Esophagus squamous epithelium (tissue), 5 donors: ENCODE data around the gene TTC27. TPM values are rescaled to one million over a fixed set of nuclear protein-coding genes. Genes with fewer than 3 reads are reported as not detected.
"Not testable (repeated sequence)": the region's sequence is repeated elsewhere in the genome, so short reads cannot be mapped to it uniquely, and the experiment has no call there.

Experiments
- DNase-seq: peaks from one replicate; lab custom pipeline; 2025; lab: John Stamatoyannopoulos, UW
- H3K27ac ChIP-seq, 4 donors: fragments of 200-600 bp; sonication (generic); one replicate each; pipeline ENCODE4 v1.5.1; 2016 to 2019; ENCODE audit warnings: mild to moderate bottlenecking in 1 of 4
- H3K27me3 ChIP-seq, 4 donors: fragments of 200-600 bp; sonication (generic); 1 replicate in 3 of 4; 2 replicates in 1 of 4; pipeline versions ENCODE4 v1.5.1 to v1.6.0; 2017 to 2021; ENCODE audit warnings: antibody characterized with exemption in 1 of 4
- H3K36me3 ChIP-seq, 3 donors: fragments of 200-600 bp; sonication (generic); one replicate each; pipeline ENCODE4 v1.5.1; 2016 to 2019
- H3K4me1 ChIP-seq, 3 donors: fragments of 200-600 bp; sonication (generic); one replicate each; pipeline ENCODE4 v1.5.1; 2017 to 2019
- H3K4me3 ChIP-seq, 4 donors: fragments of 200-600 bp; sonication (generic); 1 replicate in 3 of 4; 2 replicates in 1 of 4; pipeline ENCODE4 v1.5.1; 2016 to 2019; ENCODE audit warnings: mild to moderate bottlenecking in 2 of 4, moderate library complexity in 1 of 4
- H3K9me3 ChIP-seq, 3 donors: fragments of 200-600 bp; sonication (generic); one replicate each; pipeline ENCODE4 v1.5.1; 2016 to 2019
- CTCF ChIP-seq, 6 experiments: fragments of 450-650 bp in 4 of 6; fragments of 200-600 bp in 2 of 6; sonication (generic) in 2 of 6; IDR thresholded peaks; one replicate each; pipeline ENCODE4 v1.5.1; 2016 to 2019; ENCODE audit warnings: antibody characterized with exemption in 6 of 6, mild to moderate bottlenecking in 4 of 6, moderate library complexity in 4 of 6
- POLR2A ChIP-seq, 4 donors: fragments of 450-650 bp; IDR thresholded peaks; one replicate each; pipeline ENCODE4 v1.6.1; 2017; ENCODE audit warnings: antibody characterized with exemption in 4 of 4, mild to moderate bottlenecking in 4 of 4, moderate library complexity in 3 of 4
- WGBS, 2 donors: methylation state at CpG; one replicate each; pipeline ENCODE4 v1.1.5; 2018; 5-methylcytosine and 5-hydroxymethylcytosine counted together
- intact Hi-C: fragments of 100-400 bp; cut with DNase I; formaldehyde crosslinking; loops from one replicate; pipeline ENCODE4 v1.15.0; 2022
- total RNA-seq, 4 donors: library from RNA; depleted of rRNA; stranded (reverse); fragments of >200 nt; gene quantifications; one replicate each; pipeline ENCODE4 v1.1.0, GENCODE V29; 2016
- donor health status: DM: yes; HTN: yes; CAD: no.

The TTC27 gene
- total RNA-seq, 4 donors from 2014 or later, result 9.2 to 18.4 (median 16.6) TPM

GRCh38 chr2:32841931-32842898 is 214.4 kb downstream of the TTC27 start:
- H3K4me1 ChIP-seq, result no peaks in the 10 kb centered on the region
- H3K4me3 ChIP-seq, result no peak overlapping the region
- no peaks in the 10 kb centered on the region for H3K9me3 ChIP-seq
- WGBS, 2 donors, result 67 to 70% methylated on average over 11 of the region's 11 CpGs
- H3K27me3 ChIP-seq, result no peaks in the 10 kb centered on the region
- no peaks in the 10 kb centered on the region for H3K36me3 ChIP-seq
- H3K27ac ChIP-seq, result no peak overlapping the region
- intact Hi-C loops, result no loop called here
- no peak for DNase-seq
- TF ChIP-seq POLR2A (IDR thresholded peaks at IDR 0.05) (no peak), CTCF (IDR thresholded peaks at IDR 0.05) (no peak)

GRCh38 chr2:32843699-32844098 is 215.8 kb downstream of the TTC27 start:
- no peaks in the 10 kb centered on the region for H3K27me3 ChIP-seq
- H3K9me3 ChIP-seq, result no peaks in the 10 kb centered on the region
- TF ChIP-seq CTCF (IDR thresholded peaks at IDR 0.05) (no peak), POLR2A (IDR thresholded peaks at IDR 0.05) (no peak)
- WGBS, 2 donors, result 77 to 80% methylated on average over 1 of the region's 1 CpG
- no peaks in the 10 kb centered on the region for H3K4me1 ChIP-seq
- no peak overlapping the region for H3K4me3 ChIP-seq
- no peaks in the 10 kb centered on the region for H3K36me3 ChIP-seq
- H3K27ac ChIP-seq, result no peak overlapping the region
- no peak for DNase-seq
- intact Hi-C loops, result no loop called here

DNA sequence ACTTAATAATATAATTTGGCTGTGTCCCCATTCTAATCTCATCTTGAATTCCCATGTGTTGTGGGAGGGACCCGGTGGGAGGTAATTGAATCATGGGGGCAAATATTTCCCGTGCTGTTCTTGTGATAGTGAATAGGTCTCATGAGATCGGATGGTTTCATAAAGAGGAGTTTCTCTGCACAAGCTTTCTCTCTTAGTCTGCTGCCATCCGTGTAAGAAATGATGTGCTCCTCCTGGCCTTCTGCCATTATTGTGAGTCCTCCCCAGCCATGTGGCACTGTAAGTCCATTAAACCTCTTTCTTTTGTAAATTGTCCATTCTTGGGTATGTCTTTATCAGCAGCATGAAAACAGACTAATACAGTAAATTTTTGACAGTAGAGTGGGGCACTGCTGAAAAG is 216.4 kb downstream of the TTC27 start:
- DNase-seq, result no peak
- TF ChIP-seq POLR2A (IDR thresholded peaks at IDR 0.05), result no peak
- TF ChIP-seq CTCF (IDR thresholded peaks at IDR 0.05), result no peak
- 81 to 86% methylated on average over 4 of the region's 4 CpGs for WGBS, 2 donors

DNA sequence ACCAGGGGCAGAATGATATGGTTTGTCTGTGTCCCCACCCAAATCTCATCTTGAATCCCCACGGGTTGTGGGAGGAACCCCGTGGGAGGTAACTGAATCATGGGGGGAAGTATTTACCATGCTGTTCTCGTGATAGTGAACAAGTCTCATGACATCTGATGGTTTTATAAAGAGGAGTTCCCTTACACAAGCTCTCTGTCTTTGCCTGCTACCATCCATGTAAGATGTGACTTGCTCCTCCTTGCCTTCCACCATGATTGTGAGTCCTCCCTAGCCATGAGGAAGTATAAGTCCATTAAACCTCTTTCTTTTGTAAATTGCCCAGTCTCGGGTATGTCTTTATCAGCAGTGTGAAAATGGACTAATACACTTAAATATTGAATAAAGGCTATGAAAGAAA is 218.4 kb downstream of the TTC27 start:
- H3K36me3 ChIP-seq, H3K27ac ChIP-seq, H3K9me3 ChIP-seq, intact Hi-C loops, H3K27me3 ChIP-seq, DNase-seq, H3K4me1 ChIP-seq, H3K4me3 ChIP-seq: not testable (repeated sequence)
- 79 to 81% methylated on average over 4 of the region's 4 CpGs for WGBS, 2 donors

More for the DNA sequence above, 216.4 kb downstream of the TTC27 start:
- no peaks in the 10 kb centered on the region for H3K27me3 ChIP-seq
- intact Hi-C loops, result no loop called here
- no peaks in the 10 kb centered on the region for H3K4me1 ChIP-seq
- no peak overlapping the region for H3K4me3 ChIP-seq
- H3K36me3 ChIP-seq, result no peaks in the 10 kb centered on the region
- H3K27ac ChIP-seq, result no peak overlapping the region
- no peaks in the 10 kb centered on the region for H3K9me3 ChIP-seq

DNA sequence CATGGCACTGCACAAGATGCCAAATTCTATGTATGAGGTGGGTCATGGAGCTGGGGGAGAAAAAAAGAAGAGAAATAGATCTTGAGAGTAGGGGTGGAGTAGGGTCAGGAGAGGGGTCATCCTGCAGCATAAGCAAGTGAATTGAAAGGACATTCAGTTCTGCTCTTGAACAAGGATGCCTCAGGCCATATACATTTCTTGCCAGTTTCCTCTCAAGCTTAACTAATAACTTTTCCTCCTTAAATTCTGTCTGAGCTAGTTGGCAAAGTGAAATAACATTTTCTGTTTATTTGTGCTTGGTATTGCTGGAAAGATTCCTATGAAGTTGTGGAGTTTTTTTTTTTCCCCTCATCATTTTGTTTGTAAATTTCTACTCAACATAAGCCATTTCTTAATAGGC is 219.9 kb downstream of the TTC27 start:
- Histone ChIP-seq H3K27me3 (no peaks in the 10 kb centered on the region), H3K4me1 (peaks cover 0 to 8% (median 0%) of the 10 kb centered on the region in 3 donors), H3K9me3 (no peaks in the 10 kb centered on the region), H3K36me3 (no peaks in the 10 kb centered on the region), H3K27ac (no peak overlapping the region), H3K4me3 (no peak overlapping the region)
- TF ChIP-seq POLR2A (IDR thresholded peaks at IDR 0.05) (no peak), CTCF (IDR thresholded peaks at IDR 0.05) (no peak)
- intact Hi-C loops, result no loop called here
- no peak for DNase-seq
